Skin epidermis (tissue), 12 donors: ENCODE measurements around the gene FYCO1.

Experiments
- H3K27ac ChIP-seq, 21 experiments: fragments of 200-600 bp; sonication (generic) in 11 of 21; one replicate each; pipeline ENCODE4 v1.5.0; 2020; ENCODE audit warnings: mild to moderate bottlenecking in 3 of 21, inconsistent platforms in 2 of 21, moderate library complexity in 2 of 21
- H3K4me3 ChIP-seq, 7 experiments: fragments of 200-600 bp; sonication (generic) in 2 of 7; one replicate each; pipeline ENCODE4 v1.5.0; 2020; ENCODE audit warnings: inconsistent platforms in 2 of 7, mild to moderate bottlenecking in 2 of 7, moderate library complexity in 1 of 7

Gene FYCO1

GRCh38 chr3:45950686-45951600, 44.7 kb downstream of the FYCO1 start:
- H3K27ac ChIP-seq: peak overlapping the region in 17 of 21 experiments; percentile 16 to 88 (median 66)
- no peak overlapping the region for H3K4me3 ChIP-seq

- Histone ChIP-seq H3K4me3 (no peak overlapping the region), H3K27ac (peak overlapping the region in 18 of 21 experiments; percentile 14 to 88 (median 64))
Measured at GRCh38 chr3:45950131-45950530, 45.5 kb downstream of the FYCO1 start.

- H3K27ac ChIP-seq: peak overlapping the region in 17 of 21 experiments; percentile 14 to 88 (median 66)
- H3K4me3 ChIP-seq: no peak overlapping the region
Measured at GRCh38 chr3:45949432-45949831, 46.2 kb downstream of the FYCO1 start.

GRCh38 chr3:45948881-45949280, 46.7 kb downstream of the FYCO1 start:
- Histone ChIP-seq H3K4me3 (no peak overlapping the region), H3K27ac (peak overlapping the region in 13 of 21 experiments; percentile 24 to 88 (median 69))

- Histone ChIP-seq H3K4me3 (no peak overlapping the region), H3K27ac (peak overlapping the region in 9 of 21 experiments; percentile 50 to 88 (median 72))
Measured at GRCh38 chr3:45948311-45948781, 47.3 kb downstream of the FYCO1 start.

GRCh38 chr3:45947361-45947760, 48.3 kb downstream of the FYCO1 start:
- H3K27ac ChIP-seq: peak overlapping the region in 7 of 21 experiments; percentile 15 to 88 (median 52)
- no peak overlapping the region for H3K4me3 ChIP-seq

- Histone ChIP-seq H3K4me3 (no peak overlapping the region), H3K27ac (peak overlapping the region in 7 of 21 experiments; percentile 5 to 88 (median 61))
Measured at GRCh38 chr3:45946875-45947274, 48.7 kb downstream of the FYCO1 start.

GRCh38 chr3:45946307-45946706, 49.3 kb downstream of the FYCO1 start:
- Histone ChIP-seq H3K4me3 (no peak overlapping the region), H3K27ac (peak overlapping the region in 9 of 21 experiments; percentile 1 to 88 (median 67))

GRCh38 chr3:45944830-45945620, 50.6 kb downstream of the FYCO1 start:
- Histone ChIP-seq H3K4me3 (peak overlapping the region in 3 of 7 experiments; percentile 2 to 25 (median 19)), H3K27ac (peak overlapping the region in 13 of 21 experiments; percentile 16 to 88 (median 61))

GRCh38 chr3:45943207-45943846, 52.3 kb downstream of the FYCO1 start, which contains the start of gene CXCR6:
Gene CXCR6, plus strand, starts transcription at chr3:45943464. Its CDS starts 3,018 bp downstream, at chr3:45946482.
- H3K4me3 ChIP-seq: peak within 1 kb of the TSS in 3 of 7 experiments; percentile 14 to 25 (median 19)
- peak within 1 kb of the TSS in 13 of 21 experiments; percentile 3 to 88 (median 61) for H3K27ac ChIP-seq

- peak overlapping the region in 10 of 21 experiments; percentile 1 to 88 (median 50) for H3K27ac ChIP-seq
- no peak overlapping the region for H3K4me3 ChIP-seq
Measured at GRCh38 chr3:45942051-45942825, 53.4 kb downstream of the FYCO1 start.

GRCh38 chr3:45940781-45941365, 54.8 kb downstream of the FYCO1 start:
- Histone ChIP-seq H3K27ac (peak overlapping the region in 1 of 21 experiments; percentile 88), H3K4me3 (no peak overlapping the region)

GRCh38 chr3:45940004-45940780, 55.4 kb downstream of the FYCO1 start:
- no peak overlapping the region for H3K4me3 ChIP-seq
- peak overlapping the region in 4 of 21 experiments; percentile 9 to 59 (median 31) for H3K27ac ChIP-seq

- Histone ChIP-seq H3K4me3 (no peak overlapping the region), H3K27ac (peak overlapping the region in 6 of 21 experiments; percentile 5 to 64 (median 32))
Measured at GRCh38 chr3:45939341-45939771, 56.3 kb downstream of the FYCO1 start.

- no peak overlapping the region for H3K4me3 ChIP-seq
- H3K27ac ChIP-seq: peak overlapping the region in 6 of 21 experiments; percentile 5 to 64 (median 44)
Measured at GRCh38 chr3:45938864-45939263, 56.8 kb downstream of the FYCO1 start.

GRCh38 chr3:45938043-45938435, 57.6 kb downstream of the FYCO1 start:
- H3K27ac ChIP-seq: no peak overlapping the region

More at GRCh38 chr3:45938043-45938435, 57.6 kb downstream of the FYCO1 start:
- H3K4me3 ChIP-seq: no peak overlapping the region
